HepG2 (cell line): ENCODE data around the gene SLC38A3. TPM values are rescaled to one million over a fixed set of nuclear protein-coding genes. Genes with fewer than 3 reads are reported as not detected.

Experiments used
- ARID2 ChIP-seq: sonication (generic); formaldehyde crosslinking; IDR thresholded peaks from 2 replicates; pipeline ENCODE4 v1.8.1; 2022; ENCODE audit warnings: mild to moderate bottlenecking, missing genetic modification reagents, borderline replicate concordance
- CHD2 ChIP-seq: IDR thresholded peaks from 2 replicates; pipeline ENCODE4 v1.6.1; 2011; ENCODE audit warnings: low read depth, low read length, improper control_type of control experiment
- DMAP1 ChIP-seq: IDR thresholded peaks from 2 replicates; pipeline ENCODE4 v1.6.1; 2016
- EHMT2 ChIP-seq: fragments of 200-600 bp; sonication (generic); IDR thresholded peaks from 2 replicates; pipeline ENCODE4 v1.7.0; 2017; ENCODE audit warnings: antibody characterized with exemption, low read depth, low read length, borderline replicate concordance
- ELF3 ChIP-seq: IDR thresholded peaks from 2 replicates; pipeline ENCODE4 v1.6.1; 2016; ENCODE audit warnings: missing genetic modification reagents, missing compliant biosample characterization
- ERF ChIP-seq: IDR thresholded peaks from 2 replicates; pipeline ENCODE4 v1.6.1; 2018; ENCODE audit warnings: missing biosample characterization, missing genetic modification reagents
- ETV5 ChIP-seq: IDR thresholded peaks from 2 replicates; pipeline ENCODE4 v1.6.1; 2018; ENCODE audit warnings: missing biosample characterization, missing genetic modification reagents, inconsistent platforms, borderline replicate concordance
- FOXK1 ChIP-seq: sonication (generic); formaldehyde crosslinking; IDR thresholded peaks from 2 replicates; pipeline ENCODE4 v1.4.0; 2020; ENCODE audit warnings: low read depth, missing genetic modification reagents, borderline replicate concordance
- IRF2 ChIP-seq: IDR thresholded peaks from 2 replicates; pipeline ENCODE4 v1.6.1; 2018; ENCODE audit warnings: missing genetic modification reagents, missing compliant biosample characterization
- JUND ChIP-seq: sonication (generic); formaldehyde crosslinking; IDR thresholded peaks from 2 replicates; pipeline ENCODE4 v1.8.0; 2022; ENCODE audit warnings: mild to moderate bottlenecking, missing genetic modification reagents
- MXI1 ChIP-seq: IDR thresholded peaks from 3 replicates; pipeline ENCODE4 v1.6.1; 2012; ENCODE audit warnings: low read depth, low read length, inconsistent platforms, borderline replicate concordance
- REL ChIP-seq: sonication (generic); formaldehyde crosslinking; conservative IDR thresholded peaks from 2 replicates; pipeline ENCODE4 v1.8.0; 2022; ENCODE audit warnings: mild to moderate bottlenecking, missing genetic modification reagents, moderate library complexity
- SOX5 ChIP-seq: IDR thresholded peaks from 2 replicates; pipeline ENCODE4 v1.6.1; 2016; ENCODE audit warnings: borderline replicate concordance
- TARDBP ChIP-seq: sonication (generic); formaldehyde crosslinking; IDR thresholded peaks from 2 replicates; pipeline ENCODE4 v1.8.0; 2022; ENCODE audit warnings: mild to moderate bottlenecking, missing genetic modification reagents
- ZMAT3 ChIP-seq: sonication (generic); formaldehyde crosslinking; conservative IDR thresholded peaks from 2 replicates; pipeline ENCODE4 v1.7.0; 2021; ENCODE audit warnings: missing genetic modification reagents
- ZNF235 ChIP-seq: sonication (generic); formaldehyde crosslinking; IDR thresholded peaks from 2 replicates; pipeline ENCODE4 v1.8.1; 2023; ENCODE audit warnings: mild to moderate bottlenecking, missing genetic modification reagents, borderline replicate concordance
- ZNF589 ChIP-seq: sonication (generic); formaldehyde crosslinking; conservative IDR thresholded peaks from 2 replicates; pipeline ENCODE4 v1.8.0; 2022; ENCODE audit warnings: mild to moderate bottlenecking, moderate library complexity, missing genetic modification reagents
- ZNF615 ChIP-seq: sonication (generic); formaldehyde crosslinking; IDR thresholded peaks from 2 replicates; pipeline ENCODE4 v1.5.0; 2020; ENCODE audit warnings: mild to moderate bottlenecking, missing genetic modification reagents, borderline replicate concordance
- ZSCAN25 ChIP-seq: sonication (generic); formaldehyde crosslinking; IDR thresholded peaks from 2 replicates; pipeline ENCODE4 v1.8.0; 2022; ENCODE audit warnings: mild to moderate bottlenecking, missing genetic modification reagents
- ZSCAN31 ChIP-seq: sonication (generic); formaldehyde crosslinking; IDR thresholded peaks from 2 replicates; pipeline ENCODE4 v1.5.0; 2020; ENCODE audit warnings: low read depth, mild to moderate bottlenecking, missing genetic modification reagents
- polyA plus RNA-seq, 8 experiments: library from polyadenylated mRNA; depleted of rRNA in 3 of 8; stranded (reverse) in 7 of 8; unstranded in 1 of 8; fragments of >200 nt; fragmentation: Illumina TruSeq in 4 of 8; extraction: Trizol in 4 of 8; gene quantifications; 2 replicates each; pipeline versions ENCODE4 v1.2.1 to v1.2.3, GENCODE V29; 2011 to 2016; ENCODE audit warnings: low read depth in 4 of 8, missing spikeins in 1 of 8, mixed read lengths in 1 of 8; ENCODE audit not compliant: insufficient read depth in 1 of 8
- total RNA-seq, 5 experiments: library from RNA; depleted of rRNA; stranded (reverse); fragments of >200 nt; fragmentation: Illumina TruSeq; extraction: Trizol; gene quantifications; 2 replicates each; pipeline ENCODE4 v1.2.3, GENCODE V29; 2016; ENCODE audit warnings: low read depth in 1 of 5
- TF ChIP-seq, protein P1 (sequence below): sonication (generic); formaldehyde crosslinking; IDR thresholded peaks from 2 replicates; pipeline ENCODE4 v1.5.0; 2020; ENCODE audit warnings: missing genetic modification reagents
- TF ChIP-seq, protein P2 (sequence below): IDR thresholded peaks from 2 replicates; pipeline ENCODE4 v1.6.1; 2016
- TF ChIP-seq, protein P3 (sequence below): sonication (generic); formaldehyde crosslinking; IDR thresholded peaks from 2 replicates; pipeline ENCODE4 v1.5.0; 2020; ENCODE audit warnings: missing genetic modification reagents, mild to moderate bottlenecking, borderline replicate concordance
- TF ChIP-seq, protein P4 (sequence below): IDR thresholded peaks from 2 replicates; pipeline ENCODE4 v1.6.1; 2016; ENCODE audit warnings: missing compliant biosample characterization, missing genetic modification reagents, borderline replicate concordance
- TF ChIP-seq, protein P5 (sequence below): IDR thresholded peaks from 2 replicates; pipeline ENCODE4 v1.6.1; 2012; ENCODE audit warnings: inconsistent platforms

SLC38A3 gene
- total and polyA plus RNA-seq, 2 of the 13 experiments (the other 11 are each of a cell fraction or from before 2014, with no cell fraction given), result 29.8 to 164 TPM

DNA sequence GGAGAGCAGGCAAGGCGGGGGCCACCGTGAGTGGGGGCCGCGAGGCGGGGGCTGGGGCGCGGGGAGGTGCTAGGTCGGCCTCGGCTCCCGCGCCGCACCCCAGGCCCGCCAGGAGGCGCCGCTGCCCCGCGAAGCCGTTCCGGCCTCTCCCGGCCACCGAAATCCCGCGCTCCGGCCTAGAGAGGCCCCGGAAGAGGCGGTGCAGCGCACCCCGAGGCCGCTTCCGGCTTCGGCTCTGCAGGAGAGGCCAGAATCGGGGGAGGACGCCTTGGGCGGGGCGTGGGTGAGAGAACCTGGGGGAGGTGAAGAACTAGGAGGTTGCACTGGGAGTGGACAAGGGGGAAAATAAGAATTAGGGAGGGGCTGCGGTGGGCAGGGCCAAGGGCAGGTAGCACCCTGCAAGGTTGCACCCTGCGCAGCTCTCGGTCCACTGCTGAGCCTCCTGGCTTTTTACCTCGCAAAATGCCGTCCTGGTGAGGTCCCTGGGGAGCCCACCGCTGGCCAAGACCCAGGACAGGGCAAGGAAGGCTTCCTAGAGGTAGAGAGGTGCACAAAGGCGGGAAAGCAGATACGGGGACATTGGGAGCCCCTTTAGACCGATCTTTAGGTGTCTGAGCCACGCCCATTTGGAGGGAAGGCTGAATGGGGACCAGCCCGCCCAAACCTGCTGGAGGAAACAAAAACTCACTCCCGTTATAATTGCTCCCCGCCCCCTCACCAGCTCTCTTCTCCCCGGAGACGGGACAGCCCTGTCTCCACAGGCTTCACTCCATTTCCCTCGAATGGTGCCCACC, 22.5 kb downstream of the SLC38A3 start (continued):
- peak; percentile 75; the same call in 1 of the 2 replicates for TF ChIP-seq IRF2 (CRISPR knock-in tag)
- TF ChIP-seq ETV5 (CRISPR knock-in tag), result peak; percentile 94
- no peak for TF ChIP-seq EHMT2
- TF ChIP-seq SOX5 (CRISPR knock-in tag), result peak; percentile 62; the same call in 1 of the 2 replicates
- TF ChIP-seq DMAP1 (CRISPR knock-in tag), result peak; percentile 68; the same call in 1 of the 2 replicates
- TF ChIP-seq ELF3 (CRISPR knock-in tag), result peak; percentile 91
- peak; percentile 87; the same call in 1 of the 2 replicates for TF ChIP-seq ZNF615 (CRISPR knock-in tag)
- TF ChIP-seq, protein P1, sequence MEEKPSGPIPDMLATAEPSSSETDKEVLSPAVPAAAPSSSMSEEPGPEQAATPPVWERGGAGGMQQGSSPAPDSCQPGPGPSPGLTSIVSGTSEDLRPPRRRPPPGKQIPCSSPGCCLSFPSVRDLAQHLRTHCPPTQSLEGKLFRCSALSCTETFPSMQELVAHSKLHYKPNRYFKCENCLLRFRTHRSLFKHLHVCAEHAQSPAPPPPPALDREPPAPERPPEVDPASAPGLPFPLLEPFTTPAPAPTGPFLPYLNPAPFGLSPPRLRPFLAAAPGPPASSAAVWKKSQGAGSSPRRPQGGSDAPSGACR (CRISPR knock-in tag), result peak; percentile 89; the same call in 1 of the 2 replicates
- peak; percentile 79; the same call in 1 of the 3 replicates for TF ChIP-seq MXI1
- TF ChIP-seq, protein P2, sequence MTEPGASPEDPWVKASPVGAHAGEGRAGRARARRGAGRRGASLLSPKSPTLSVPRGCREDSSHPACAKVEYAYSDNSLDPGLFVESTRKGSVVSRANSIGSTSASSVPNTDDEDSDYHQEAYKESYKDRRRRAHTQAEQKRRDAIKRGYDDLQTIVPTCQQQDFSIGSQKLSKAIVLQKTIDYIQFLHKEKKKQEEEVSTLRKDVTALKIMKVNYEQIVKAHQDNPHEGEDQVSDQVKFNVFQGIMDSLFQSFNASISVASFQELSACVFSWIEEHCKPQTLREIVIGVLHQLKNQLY, result 0 out of 2 replicates have a peak, but pooled peaks have one; percentile 49
- TF ChIP-seq ZSCAN25 (CRISPR knock-in tag), result peak; percentile 21; the same call in 1 of the 2 replicates
- peak; percentile 47; the same call in 1 of the 2 replicates for TF ChIP-seq ZNF589 (CRISPR knock-in tag)
- no peak for TF ChIP-seq REL (CRISPR knock-in tag)
- peak; percentile 32; the same call in 1 of the 2 replicates for TF ChIP-seq CHD2
- TF ChIP-seq ARID2 (CRISPR knock-in tag), result no peak
- TF ChIP-seq, protein P3, sequence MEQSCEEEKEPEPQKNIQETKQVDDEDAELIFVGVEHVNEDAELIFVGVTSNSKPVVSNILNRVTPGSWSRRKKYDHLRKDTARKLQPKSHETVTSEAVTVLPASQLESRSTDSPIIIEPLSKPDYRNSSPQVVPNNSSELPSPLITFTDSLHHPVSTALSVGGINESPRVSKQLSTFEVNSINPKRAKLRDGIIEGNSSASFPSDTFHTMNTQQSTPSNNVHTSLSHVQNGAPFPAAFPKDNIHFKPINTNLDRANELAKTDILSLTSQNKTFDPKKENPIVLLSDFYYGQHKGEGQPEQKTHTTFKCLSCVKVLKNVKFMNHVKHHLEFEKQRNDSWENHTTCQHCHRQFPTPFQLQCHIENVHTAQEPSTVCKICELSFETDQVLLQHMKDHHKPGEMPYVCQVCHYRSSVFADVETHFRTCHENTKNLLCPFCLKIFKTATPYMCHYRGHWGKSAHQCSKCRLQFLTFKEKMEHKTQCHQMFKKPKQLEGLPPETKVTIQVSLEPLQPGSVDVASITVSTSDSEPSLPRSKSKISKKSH (CRISPR knock-in tag), result peak; percentile 5; the same call in 1 of the 2 replicates
- peak; percentile 73; the same call in 1 of the 2 replicates for TF ChIP-seq FOXK1
- TF ChIP-seq ZSCAN31, result peak; percentile 68; the same call in 1 of the 2 replicates
- TF ChIP-seq, protein P4, sequence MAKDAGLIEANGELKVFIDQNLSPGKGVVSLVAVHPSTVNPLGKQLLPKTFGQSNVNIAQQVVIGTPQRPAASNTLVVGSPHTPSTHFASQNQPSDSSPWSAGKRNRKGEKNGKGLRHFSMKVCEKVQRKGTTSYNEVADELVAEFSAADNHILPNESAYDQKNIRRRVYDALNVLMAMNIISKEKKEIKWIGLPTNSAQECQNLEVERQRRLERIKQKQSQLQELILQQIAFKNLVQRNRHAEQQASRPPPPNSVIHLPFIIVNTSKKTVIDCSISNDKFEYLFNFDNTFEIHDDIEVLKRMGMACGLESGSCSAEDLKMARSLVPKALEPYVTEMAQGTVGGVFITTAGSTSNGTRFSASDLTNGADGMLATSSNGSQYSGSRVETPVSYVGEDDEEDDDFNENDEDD, result peak; percentile 94
- TF ChIP-seq JUND, result 0 out of 2 replicates have a peak, but pooled peaks have one; percentile 54
- TF ChIP-seq, protein P5, sequence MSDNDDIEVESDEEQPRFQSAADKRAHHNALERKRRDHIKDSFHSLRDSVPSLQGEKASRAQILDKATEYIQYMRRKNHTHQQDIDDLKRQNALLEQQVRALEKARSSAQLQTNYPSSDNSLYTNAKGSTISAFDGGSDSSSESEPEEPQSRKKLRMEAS, result peak; percentile 65
- TF ChIP-seq ZNF235 (CRISPR knock-in tag), result no peak; the same call in 1 of the 2 replicates
- peak; percentile 75; the same call in 1 of the 2 replicates for TF ChIP-seq TARDBP (CRISPR knock-in tag)
- peak; percentile 92 for TF ChIP-seq ERF (CRISPR knock-in tag)
- TF ChIP-seq ZMAT3, result 0 out of 2 replicates have a peak, but pooled peaks have one; percentile 47
